HL-60 (cell line): ENCODE results near the gene SMAD5.

Experiments used
- CTCF ChIP-seq: IDR thresholded peaks from one replicate; pipeline ENCODE4 v1.5.1; 2011; ENCODE audit warnings: low read length, control low read depth, inconsistent platforms; ENCODE audit not compliant: insufficient read depth
- POLR2AphosphoS5 ChIP-seq: IDR thresholded peaks from 2 replicates; pipeline ENCODE4 v1.6.1; 2012; ENCODE audit warnings: low read depth

GRCh38 chr5:136128481-136128880 is 4.2 kb upstream of the SMAD5 start:
- TF ChIP-seq CTCF: no peak
- no peak for TF ChIP-seq POLR2AphosphoS5
